Large intestine (tissue), 3 donors: Measurements from ENCODE around the gene NPSR1. TPM values are rescaled to one million over a fixed set of nuclear protein-coding genes. Genes with fewer than 3 reads are reported as not detected.
"Not testable (repeated sequence)": the region's sequence is repeated elsewhere in the genome, so short reads cannot be mapped to it uniquely, and the experiment has no call there.

Experiments used
- DNase-seq, 2 donors: peaks; one replicate each; pipeline versions ENCODE4 v3.0.0 to v3.0.0-alpha.2; 2013
- H3K27ac ChIP-seq: one replicate; pipeline ENCODE4 v1.5.1; 2013; ENCODE audit warnings: low read length
- H3K27me3 ChIP-seq: 2 replicates; pipeline ENCODE4 v1.6.1; 2013; ENCODE audit warnings: low read length; ENCODE audit not compliant: control insufficient read depth, insufficient read depth
- H3K36me3 ChIP-seq: 2 replicates; pipeline ENCODE4 v1.6.1; 2013; ENCODE audit warnings: low read length; ENCODE audit not compliant: control insufficient read depth, insufficient read depth
- H3K4me1 ChIP-seq: one replicate; pipeline ENCODE4 v1.6.1; 2013; ENCODE audit warnings: low read length; ENCODE audit not compliant: control insufficient read depth, insufficient read depth
- H3K4me3 ChIP-seq: one replicate; pipeline ENCODE4 v1.5.1; 2013; ENCODE audit warnings: low read length
- H3K9me3 ChIP-seq: one replicate; pipeline ENCODE4 v1.6.1; 2013; ENCODE audit warnings: mild to moderate bottlenecking, low read depth, low read length, moderate library complexity; ENCODE audit not compliant: control insufficient read depth
- WGBS: methylation state at CpG from one replicate; pipeline ENCODE4 v1.1.5; 2013; ENCODE audit warnings: low lambda C conversion rate; ENCODE audit not compliant: insufficient coverage; 5-methylcytosine and 5-hydroxymethylcytosine counted together
- polyA plus RNA-seq: library from polyadenylated mRNA; unstranded; fragments of 120-200 nt; gene quantifications from one replicate; pipeline ENCODE4 v1.2.1, GENCODE V29; 2013

NPSR1 gene
- polyA plus RNA-seq, 1 donor, result 0.16 TPM

GRCh38 chr7:34866222-34866621 lies 208.2 kb downstream of the NPSR1 start:
- H3K4me1 ChIP-seq, H3K36me3 ChIP-seq, H3K4me3 ChIP-seq, DNase-seq, H3K27ac ChIP-seq, H3K27me3 ChIP-seq, H3K9me3 ChIP-seq: not testable (repeated sequence)
- no CpG with 5 or more reads among the region's 5 CpGs for WGBS

GRCh38 chr7:34867341-34867740 lies 209.3 kb downstream of the NPSR1 start:
- not testable (repeated sequence) for H3K36me3 ChIP-seq, H3K27ac ChIP-seq, DNase-seq, H3K4me1 ChIP-seq, H3K4me3 ChIP-seq, H3K27me3 ChIP-seq, H3K9me3 ChIP-seq
- WGBS, result 86% methylated on average over 1 of the region's 3 CpGs

DNA sequence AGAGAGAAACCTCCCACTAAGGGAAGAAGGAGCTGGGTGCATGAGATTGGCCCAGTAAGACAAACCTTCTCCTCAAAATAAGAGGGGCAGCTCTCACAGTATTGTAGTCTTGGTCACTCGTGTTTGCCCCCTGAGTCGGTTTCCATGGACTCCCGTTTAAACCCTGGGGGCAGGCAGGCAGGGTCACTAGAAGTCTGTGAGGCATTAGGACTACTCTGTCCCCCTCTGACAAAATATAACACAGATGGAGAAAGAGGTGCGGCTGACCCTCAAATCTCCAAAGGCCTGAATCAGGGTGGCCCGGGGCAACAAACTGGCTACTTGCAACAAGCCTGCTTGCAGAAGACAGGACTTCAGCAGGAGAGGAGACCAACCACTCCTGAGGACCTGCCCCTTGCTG lies 210.6 kb downstream of the NPSR1 start:
- not testable (repeated sequence) for H3K27ac ChIP-seq, H3K36me3 ChIP-seq, H3K9me3 ChIP-seq, H3K4me1 ChIP-seq, DNase-seq, H3K27me3 ChIP-seq, H3K4me3 ChIP-seq
- WGBS, result no CpG with 5 or more reads among the region's 5 CpGs

- 90% methylated on average over 3 of the region's 6 CpGs for WGBS
- H3K4me1 ChIP-seq, result no peaks in the 10 kb centered on the region
These were observed 211.0 kb downstream of the NPSR1 start for GRCh38 chr7:34869057-34869456.

DNA sequence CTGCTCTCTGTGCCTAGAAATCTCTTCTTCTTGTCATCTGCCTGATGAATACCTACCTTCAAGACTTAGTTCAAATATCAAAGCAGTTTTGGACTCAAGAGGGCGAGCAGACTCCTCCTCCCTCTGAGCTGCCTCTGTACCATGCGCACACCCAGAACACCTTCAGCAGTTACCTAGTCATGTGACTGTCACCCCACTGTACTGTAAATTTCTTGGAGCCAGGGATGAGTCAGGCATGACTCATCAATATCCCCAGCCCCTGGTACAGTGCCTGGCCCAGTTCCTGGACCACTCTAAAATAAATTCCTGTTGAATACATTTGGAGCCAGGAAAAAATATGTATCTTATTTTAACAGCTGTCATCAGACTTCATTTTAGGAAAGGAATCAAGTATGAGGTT lies 212.0 kb downstream of the NPSR1 start:
- H3K27me3 ChIP-seq, H3K4me3 ChIP-seq, H3K36me3 ChIP-seq, H3K4me1 ChIP-seq, H3K27ac ChIP-seq, DNase-seq, H3K9me3 ChIP-seq: not testable (repeated sequence)
- 80% methylated on average over 1 of the region's 2 CpGs for WGBS

More at GRCh38 chr7:34869057-34869456, 211.0 kb downstream of the NPSR1 start:
- Histone ChIP-seq H3K9me3 (no peaks in the 10 kb centered on the region), H3K27me3 (no peaks in the 10 kb centered on the region), H3K27ac (no peak overlapping the region), H3K36me3 (no peaks in the 10 kb centered on the region), H3K4me3 (no peak overlapping the region)
- no peak for DNase-seq

- not testable (repeated sequence) for H3K4me3 ChIP-seq, H3K9me3 ChIP-seq, H3K36me3 ChIP-seq, H3K4me1 ChIP-seq, H3K27ac ChIP-seq, H3K27me3 ChIP-seq, DNase-seq
- no CpG with 5 or more reads among the region's 4 CpGs for WGBS
These were observed 216.3 kb downstream of the NPSR1 start for GRCh38 chr7:34874329-34874728.

- 60% methylated on average over 1 of the region's 5 CpGs for WGBS
- no peak for DNase-seq
- H3K36me3 ChIP-seq, result no peaks in the 10 kb centered on the region
- H3K4me1 ChIP-seq, result no peaks in the 10 kb centered on the region
- no peaks in the 10 kb centered on the region for H3K9me3 ChIP-seq
- H3K4me3 ChIP-seq, result no peak overlapping the region
- H3K27ac ChIP-seq, result no peak overlapping the region
- H3K27me3 ChIP-seq, result no peaks in the 10 kb centered on the region
These were observed 217.5 kb downstream of the NPSR1 start for GRCh38 chr7:34875481-34875880.

GRCh38 chr7:34878944-34879735 lies 221.1 kb downstream of the NPSR1 start:
- not testable (repeated sequence) for H3K27ac ChIP-seq, H3K4me1 ChIP-seq, H3K27me3 ChIP-seq, H3K36me3 ChIP-seq, H3K4me3 ChIP-seq, DNase-seq, H3K9me3 ChIP-seq
- WGBS, result 50% methylated on average over 2 of the region's 8 CpGs

DNA sequence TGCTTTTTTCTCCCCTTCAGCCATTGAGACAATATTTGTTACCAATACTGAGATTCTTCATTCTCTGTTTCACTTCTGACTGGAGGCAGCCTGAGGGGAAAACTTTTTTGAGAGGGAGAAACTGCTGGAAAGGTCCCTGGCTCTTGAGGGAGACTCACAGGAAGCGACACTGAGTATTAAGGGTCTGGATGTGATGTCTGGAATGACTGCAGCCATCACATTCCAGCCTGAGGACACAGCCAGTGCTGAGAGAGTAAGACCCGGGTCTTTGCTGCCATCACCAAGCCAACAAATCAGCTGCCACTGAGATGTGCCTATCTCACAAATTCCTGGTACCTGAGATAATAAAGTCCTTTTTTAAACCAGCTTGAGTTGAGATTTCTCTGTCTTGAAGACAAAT lies 221.9 kb downstream of the NPSR1 start:
- Histone ChIP-seq H3K27me3 (no peaks in the 10 kb centered on the region), H3K36me3 (no peaks in the 10 kb centered on the region), H3K4me1 (no peaks in the 10 kb centered on the region), H3K27ac (no peak overlapping the region), H3K9me3 (no peaks in the 10 kb centered on the region), H3K4me3 (no peak overlapping the region)
- WGBS, result no CpG with 5 or more reads among the region's 2 CpGs
- no peak for DNase-seq

- not testable (repeated sequence) for H3K9me3 ChIP-seq, H3K4me3 ChIP-seq, H3K27ac ChIP-seq, H3K4me1 ChIP-seq, H3K27me3 ChIP-seq, DNase-seq, H3K36me3 ChIP-seq
- 100% methylated on average over 1 of the region's 1 CpG for whole genome bisulfite sequencing
These were observed 225.8 kb downstream of the NPSR1 start for GRCh38 chr7:34883855-34884254.

DNA sequence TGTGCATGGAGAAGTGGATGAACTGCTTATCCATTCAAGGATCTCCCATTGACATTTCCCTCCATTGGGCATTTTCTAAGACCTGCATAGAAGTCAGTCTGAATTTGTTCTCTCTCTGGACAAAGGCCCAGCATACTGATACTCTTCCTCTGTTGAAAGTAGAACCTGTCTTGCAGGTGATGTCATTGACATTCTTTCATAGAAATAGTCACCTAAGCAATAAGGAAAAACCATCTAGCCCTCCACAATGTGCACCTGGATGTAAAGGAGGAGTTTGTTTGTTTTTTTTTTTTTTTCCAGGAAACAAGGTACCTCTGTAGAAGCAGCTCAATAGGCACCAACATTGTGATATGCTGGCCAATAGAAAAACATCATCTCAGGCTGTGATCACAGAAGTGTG lies 228.8 kb downstream of the NPSR1 start:
- no peak for DNase-seq
- no peaks in the 10 kb centered on the region for H3K27me3 ChIP-seq
- H3K36me3 ChIP-seq, result no peaks in the 10 kb centered on the region
- H3K4me1 ChIP-seq, result no peaks in the 10 kb centered on the region
- H3K27ac ChIP-seq, result no peak overlapping the region
- H3K9me3 ChIP-seq, result no peaks in the 10 kb centered on the region
- H3K4me3 ChIP-seq, result no peak overlapping the region
